ENCODE data around the gene SAMD8.

SAMD8 gene

DNA sequence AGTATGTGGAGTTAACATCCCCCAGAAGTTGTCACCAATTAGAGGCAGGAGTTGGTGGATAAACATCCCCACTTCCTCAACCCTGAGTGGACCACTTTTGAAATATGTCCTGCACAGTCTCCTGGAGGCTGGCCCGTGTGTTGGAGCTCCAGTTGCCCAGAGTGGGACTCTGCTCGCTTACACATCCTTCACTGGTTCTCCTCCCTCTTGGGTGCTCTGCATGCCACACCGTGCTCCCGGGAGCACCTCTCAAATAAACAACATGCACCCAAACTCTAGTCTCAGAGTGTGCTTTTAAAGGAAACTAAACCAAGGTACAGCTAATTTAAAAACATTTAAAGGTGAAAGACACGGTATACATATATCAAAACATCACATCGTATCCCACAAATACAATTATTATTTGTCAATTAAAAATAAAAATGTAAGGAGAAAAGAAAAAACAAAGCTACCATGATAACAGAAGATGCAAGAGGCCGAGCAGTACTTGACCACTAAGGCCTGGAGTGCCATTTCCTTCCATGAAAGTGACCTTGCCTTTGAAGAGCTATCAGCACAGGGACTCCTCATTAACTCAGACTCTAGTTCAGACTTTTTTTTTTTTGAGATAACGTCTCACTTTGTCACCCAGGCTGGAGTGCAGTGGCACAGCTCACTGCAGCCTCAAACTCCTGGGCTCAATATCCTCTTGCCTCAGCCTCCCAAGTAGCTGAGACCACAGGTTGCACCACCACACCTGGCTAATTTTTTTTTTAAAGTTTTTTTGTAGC is 47.8 kb upstream of the SAMD8 start:
- Histone ChIP-seq H3K4me2 (ENCODE audit: low read depth, low read length, poor library complexity, severe bottlenecking) (no peak overlapping the region), H3K9me2 (replicated peaks; ENCODE audit: insufficient read depth, low read length) (no peaks in the 10 kb centered on the region), H3K9ac (ENCODE audit: low read length) (no peak overlapping the region), H3K27me3 (ENCODE audit: low read length) (no peaks in the 10 kb centered on the region), H3F3A (ENCODE audit: insufficient read depth) (no peaks in the 10 kb centered on the region), H3K79me2 (ENCODE audit: insufficient read depth, low read length) (no peaks in the 10 kb centered on the region), H3K36me3 (ENCODE audit: low read length) (no peaks in the 10 kb centered on the region), H4K20me1 (ENCODE audit: low read depth, low read length) (no peaks in the 10 kb centered on the region), H3K4me3 (ENCODE audit: insufficient read depth, low read length, poor library complexity, severe bottlenecking) (no peak overlapping the region), H3K9me3 (ENCODE audit: insufficient read depth, low read length) (no peaks in the 10 kb centered on the region), H3K27ac (ENCODE audit: low read depth, low read length) (no peak overlapping the region), H2AFZ (ENCODE audit: low read depth, low read length, severe bottlenecking) (no peak overlapping the region)
- TF ChIP-seq, protein P1, sequence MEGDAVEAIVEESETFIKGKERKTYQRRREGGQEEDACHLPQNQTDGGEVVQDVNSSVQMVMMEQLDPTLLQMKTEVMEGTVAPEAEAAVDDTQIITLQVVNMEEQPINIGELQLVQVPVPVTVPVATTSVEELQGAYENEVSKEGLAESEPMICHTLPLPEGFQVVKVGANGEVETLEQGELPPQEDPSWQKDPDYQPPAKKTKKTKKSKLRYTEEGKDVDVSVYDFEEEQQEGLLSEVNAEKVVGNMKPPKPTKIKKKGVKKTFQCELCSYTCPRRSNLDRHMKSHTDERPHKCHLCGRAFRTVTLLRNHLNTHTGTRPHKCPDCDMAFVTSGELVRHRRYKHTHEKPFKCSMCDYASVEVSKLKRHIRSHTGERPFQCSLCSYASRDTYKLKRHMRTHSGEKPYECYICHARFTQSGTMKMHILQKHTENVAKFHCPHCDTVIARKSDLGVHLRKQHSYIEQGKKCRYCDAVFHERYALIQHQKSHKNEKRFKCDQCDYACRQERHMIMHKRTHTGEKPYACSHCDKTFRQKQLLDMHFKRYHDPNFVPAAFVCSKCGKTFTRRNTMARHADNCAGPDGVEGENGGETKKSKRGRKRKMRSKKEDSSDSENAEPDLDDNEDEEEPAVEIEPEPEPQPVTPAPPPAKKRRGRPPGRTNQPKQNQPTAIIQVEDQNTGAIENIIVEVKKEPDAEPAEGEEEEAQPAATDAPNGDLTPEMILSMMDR (IDR thresholded peaks at IDR 0.05; ENCODE audit: insufficient read depth, low read length, poor library complexity, severe bottlenecking): no peak
- no peak for TF ChIP-seq EZH2phosphoT487 (conservative IDR thresholded peaks at IDR 0.05; ENCODE audit: low read length)

DNA sequence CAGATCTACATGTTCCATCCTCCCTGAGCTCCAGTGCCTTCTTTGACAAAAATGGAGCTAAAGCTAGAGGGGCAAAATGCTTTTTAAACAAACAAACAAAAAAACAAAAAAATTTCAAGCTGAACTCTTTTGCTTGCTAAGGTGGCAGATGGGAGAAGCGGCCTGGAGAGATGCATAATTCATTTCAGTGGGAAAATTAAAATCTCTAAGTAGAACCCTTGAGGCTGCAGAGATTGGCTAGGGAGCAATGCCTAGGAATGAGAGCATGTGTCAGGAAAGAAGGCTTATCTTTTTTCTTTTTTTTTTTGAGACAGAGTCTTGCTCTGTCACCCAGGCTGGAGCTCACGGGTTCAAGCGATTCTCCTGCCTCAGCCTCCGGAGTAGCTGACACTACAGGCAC is 46.4 kb upstream of the SAMD8 start:
- no peaks in the 10 kb centered on the region for H3K36me3 ChIP-seq (ENCODE audit: low read length)
- no peaks in the 10 kb centered on the region for H3K79me2 ChIP-seq (ENCODE audit: insufficient read depth, low read length)
- no peaks in the 10 kb centered on the region for H3K9me2 ChIP-seq (replicated peaks; ENCODE audit: insufficient read depth, low read length)
- H3K9ac ChIP-seq (ENCODE audit: low read length): no peak overlapping the region
- H2AFZ ChIP-seq (ENCODE audit: low read depth, low read length, severe bottlenecking): no peak overlapping the region
- no peaks in the 10 kb centered on the region for H3F3A ChIP-seq (ENCODE audit: insufficient read depth)
- no peak overlapping the region for H3K27ac ChIP-seq (ENCODE audit: low read depth, low read length)
- H3K4me3 ChIP-seq (ENCODE audit: insufficient read depth, low read length, poor library complexity, severe bottlenecking): no peak overlapping the region
- H3K9me3 ChIP-seq (ENCODE audit: insufficient read depth, low read length): no peaks in the 10 kb centered on the region
- TF ChIP-seq, protein P1 (IDR thresholded peaks at IDR 0.05; ENCODE audit: insufficient read depth, low read length, poor library complexity, severe bottlenecking): no peak
- no peak for TF ChIP-seq EZH2phosphoT487 (conservative IDR thresholded peaks at IDR 0.05; ENCODE audit: low read length)
- H3K27me3 ChIP-seq (ENCODE audit: low read length): no peaks in the 10 kb centered on the region
- no peak overlapping the region for H3K4me2 ChIP-seq (ENCODE audit: low read depth, low read length, poor library complexity, severe bottlenecking)
- H4K20me1 ChIP-seq (ENCODE audit: low read depth, low read length): no peaks in the 10 kb centered on the region

- no peaks in the 10 kb centered on the region for H3K27me3 ChIP-seq (ENCODE audit: low read length)
- no peak overlapping the region for H3K4me2 ChIP-seq (ENCODE audit: low read depth, low read length, poor library complexity, severe bottlenecking)
- TF ChIP-seq, protein P1 (IDR thresholded peaks at IDR 0.05; ENCODE audit: insufficient read depth, low read length, poor library complexity, severe bottlenecking): no peak
- no peak for TF ChIP-seq EZH2phosphoT487 (conservative IDR thresholded peaks at IDR 0.05; ENCODE audit: low read length)
- no peak overlapping the region for H3K9ac ChIP-seq (ENCODE audit: low read length)
- no peaks in the 10 kb centered on the region for H3K36me3 ChIP-seq (ENCODE audit: low read length)
- H3K4me3 ChIP-seq (ENCODE audit: insufficient read depth, low read length, poor library complexity, severe bottlenecking): no peak overlapping the region
- no peaks in the 10 kb centered on the region for H3K9me2 ChIP-seq (replicated peaks; ENCODE audit: insufficient read depth, low read length)
- no peaks in the 10 kb centered on the region for H4K20me1 ChIP-seq (ENCODE audit: low read depth, low read length)
- H2AFZ ChIP-seq (ENCODE audit: low read depth, low read length, severe bottlenecking): no peak overlapping the region
- H3K79me2 ChIP-seq (ENCODE audit: insufficient read depth, low read length): no peaks in the 10 kb centered on the region
- H3K9me3 ChIP-seq (ENCODE audit: insufficient read depth, low read length): no peaks in the 10 kb centered on the region
- H3F3A ChIP-seq (ENCODE audit: insufficient read depth): no peaks in the 10 kb centered on the region
- H3K27ac ChIP-seq (ENCODE audit: low read depth, low read length): no peak overlapping the region
These were observed 45.2 kb upstream of the SAMD8 start for GRCh38 chr10:75066271-75066670.
